HepG2 (cell line): ENCODE data around the gene ERC1. TPM values are rescaled to one million over a fixed set of nuclear protein-coding genes. Genes with fewer than 3 reads are reported as not detected.

Experiments
- ATAC-seq: fragments of 200-7000 bp; cut with Tn5 transposase; 3 replicates; pipeline ENCODE4 v1.9.1; 2020; ENCODE audit warnings: mild to moderate bottlenecking, moderate library complexity
- BruUV-seq: library from RNA; stranded (reverse); fragments of 400-500 nt; replicated peaks from 2 replicates; lab custom pipeline; 2021; lab: Mats Ljungman, UMichigan
- CTCF ChIA-PET: fragments of 300-600 bp; formaldehyde crosslinking; extraction: SDS; loops from one replicate; lab custom pipeline; 2021; ENCODE audit warnings: low total read pairs, inconsistent platforms, low intra/inter-chr PET ratio; lab: Yijun Ruan, JAX
- POLR2A ChIA-PET: fragments of 350-600 bp; sonication (Branson Sonifier 250); formaldehyde crosslinking; loops from one replicate; lab custom pipeline; 2020; ENCODE audit warnings: antibody characterized with exemption, inconsistent platforms; lab: Yijun Ruan, JAX
- DNase-seq: peaks from one replicate; pipeline ENCODE4 v3.0.0-alpha.2; 2015; ENCODE audit warnings: low spot score
- FAIRE-seq: peaks from 3 replicates; lab custom pipeline; 2011; peaks lifted over from hg19 to GRCh38; lab: Jason Lieb, UNC
- H2AFZ ChIP-seq: one replicate; pipeline ENCODE4 v1.6.1; 2011; ENCODE audit warnings: low read length, inconsistent platforms
- H3K27ac ChIP-seq: fragments of 300-600 bp; 3 replicates; pipeline ENCODE4 v1.8.0; 2011; ENCODE audit warnings: mixed run types, mild to moderate bottlenecking, mixed read lengths, low read length, inconsistent platforms; ENCODE audit not compliant: insufficient read depth; ENCODE audit errors: extremely low read length
- H3K27me3 ChIP-seq, 2 experiments: fragments of 200-600 bp in 1 of 2; 2 replicates in 1 of 2; 3 replicates in 1 of 2; pipeline versions ENCODE4 v1.6.0 to v1.8.0; 2011; ENCODE audit warnings: low read length in 2 of 2, mild to moderate bottlenecking in 2 of 2, moderate library complexity in 2 of 2, inconsistent platforms in 1 of 2; ENCODE audit not compliant: insufficient read depth in 2 of 2, control insufficient read depth in 1 of 2
- H3K36me3 ChIP-seq, 2 experiments: fragments of 200-600 bp in 1 of 2; replicated peaks in 1 of 2; 2 replicates in 1 of 2; 3 replicates in 1 of 2; pipeline versions ENCODE4 v1.5.1 to v1.8.0; 2011; ENCODE audit warnings: low read length in 2 of 2, inconsistent platforms in 1 of 2; ENCODE audit not compliant: insufficient read depth in 2 of 2, control insufficient read depth in 1 of 2
- H3K4me1 ChIP-seq: 2 replicates; pipeline ENCODE4 v1.5.1; 2012; ENCODE audit warnings: low read length, inconsistent platforms; ENCODE audit not compliant: insufficient read depth
- H3K4me2 ChIP-seq: 2 replicates; pipeline ENCODE4 v1.6.0; 2011; ENCODE audit warnings: low read depth, low read length, inconsistent platforms
- H3K4me3 ChIP-seq, 3 experiments: fragments of 200-600 bp in 1 of 3; sonication (generic), shearing (Covaris generic) in 1 of 3; replicated peaks in 1 of 3; 2 replicates each; pipeline ENCODE4 v1.5.1; 2011 to 2016; ENCODE audit warnings: low read length in 3 of 3, inconsistent platforms in 2 of 3, low read depth in 2 of 3, mild to moderate bottlenecking in 2 of 3, control low read depth in 1 of 3, mixed read lengths in 1 of 3; ENCODE audit not compliant: insufficient read depth in 1 of 3
- H3K79me2 ChIP-seq: one replicate; pipeline ENCODE4 v1.6.1; 2011; ENCODE audit warnings: low read length, inconsistent platforms; ENCODE audit not compliant: insufficient read depth
- H3K9ac ChIP-seq: 2 replicates; pipeline ENCODE4 v1.6.0; 2011; ENCODE audit warnings: mild to moderate bottlenecking, low read depth, low read length, inconsistent platforms; ENCODE audit not compliant: insufficient read depth
- H3K9me3 ChIP-seq: 2 replicates; pipeline ENCODE4 v1.5.1; 2012; ENCODE audit warnings: mild to moderate bottlenecking, low read length
- H4K20me1 ChIP-seq: 2 replicates; pipeline ENCODE4 v1.6.0; 2011; ENCODE audit warnings: inconsistent platforms, mild to moderate bottlenecking, low read length, moderate library complexity; ENCODE audit not compliant: insufficient read depth
- AKNA ChIP-seq: sonication (generic); formaldehyde crosslinking; IDR thresholded peaks from 2 replicates; pipeline ENCODE4 v1.4.0; 2020; ENCODE audit warnings: missing genetic modification reagents, borderline replicate concordance
- CREB1 ChIP-seq, 2 experiments: fragments of 450-650 bp in 1 of 2; IDR thresholded peaks; 2 replicates each; pipeline ENCODE4 v1.6.1; 2016 to 2017; ENCODE audit warnings: control low read depth in 1 of 2, mild to moderate bottlenecking in 1 of 2, missing compliant biosample characterization in 1 of 2, missing genetic modification characterization in 1 of 2
- KLF15 ChIP-seq: sonication (generic); formaldehyde crosslinking; IDR thresholded peaks from 2 replicates; pipeline ENCODE4 v1.8.1; 2023; ENCODE audit warnings: borderline replicate concordance, mild to moderate bottlenecking, inconsistent platforms, missing genetic modification reagents, mixed read lengths
- MYNN ChIP-seq: sonication (generic); formaldehyde crosslinking; IDR thresholded peaks from 2 replicates; pipeline ENCODE4 v1.4.0; 2020; ENCODE audit warnings: mild to moderate bottlenecking, low read depth, missing genetic modification reagents
- PHF8 ChIP-seq: sonication (generic); formaldehyde crosslinking; IDR thresholded peaks from 2 replicates; pipeline ENCODE4 v1.5.0; 2020; ENCODE audit warnings: missing genetic modification reagents
- RAD21 ChIP-seq: fragments of 450-650 bp; formaldehyde crosslinking; IDR thresholded peaks from 2 replicates; pipeline ENCODE4 v1.5.0; 2020; ENCODE audit warnings: mild to moderate bottlenecking
- RBM39 ChIP-seq: fragments of 200-400 bp; formaldehyde crosslinking; IDR thresholded peaks from one replicate; pipeline ENCODE4 v1.6.1; 2018; ENCODE audit warnings: antibody characterized with exemption, mild to moderate bottlenecking, low read depth, low read length; ENCODE audit not compliant: poor library complexity, severe bottlenecking
- TAF15 ChIP-seq: fragments of 200-400 bp; formaldehyde crosslinking; IDR thresholded peaks from one replicate; pipeline ENCODE4 v1.6.1; 2018; ENCODE audit warnings: mild to moderate bottlenecking, low read depth, low read length; ENCODE audit not compliant: poor library complexity, severe bottlenecking
- TOE1 ChIP-seq: sonication (generic); formaldehyde crosslinking; IDR thresholded peaks from 2 replicates; pipeline ENCODE4 v1.4.0; 2020; ENCODE audit warnings: mild to moderate bottlenecking, missing genetic modification reagents
- ZBTB1 ChIP-seq: sonication (generic); formaldehyde crosslinking; IDR thresholded peaks from 2 replicates; pipeline ENCODE4 v1.4.0; 2020; ENCODE audit warnings: missing genetic modification reagents, borderline replicate concordance
- ZNF260 ChIP-seq: sonication (generic); formaldehyde crosslinking; IDR thresholded peaks from 2 replicates; pipeline ENCODE4 v1.4.0; 2020; ENCODE audit warnings: missing genetic modification reagents, low read depth, mild to moderate bottlenecking, borderline replicate concordance
- ZNF691 ChIP-seq: sonication (generic); formaldehyde crosslinking; IDR thresholded peaks from 2 replicates; pipeline ENCODE4 v1.4.0; 2020; ENCODE audit warnings: missing genetic modification reagents, low read depth, mild to moderate bottlenecking, borderline replicate concordance
- ZNF891 ChIP-seq: sonication (generic); formaldehyde crosslinking; IDR thresholded peaks from 2 replicates; pipeline ENCODE4 v1.5.0; 2020; ENCODE audit warnings: mild to moderate bottlenecking, missing genetic modification reagents
- WGBS: methylation state at CpG from one replicate; pipeline ENCODE4 v1.1.6; 2017; ENCODE audit warnings: low lambda C conversion rate; 5-methylcytosine and 5-hydroxymethylcytosine counted together
- in situ Hi-C: cut with HindIII; loops from 2 replicates; pipeline ENCODE4 v1.10.0; 2017; ENCODE audit warnings: low pct_unique_long_range_greater_than_20kb; ENCODE audit not compliant: extremely low pct_ligation_motif_present
- intact Hi-C: fragments of 100-400 bp; cut with micrococcal nuclease; formaldehyde crosslinking; loops from one replicate; pipeline ENCODE4 v1.10.0; 2022; ENCODE audit not compliant: unreplicated experiment
- polyA plus RNA-seq, 8 experiments: library from polyadenylated mRNA; depleted of rRNA in 3 of 8; stranded (reverse) in 7 of 8; unstranded in 1 of 8; fragments of >200 nt; fragmentation: Illumina TruSeq in 4 of 8; extraction: Trizol in 4 of 8; gene quantifications; 2 replicates each; pipeline versions ENCODE4 v1.2.1 to v1.2.3, GENCODE V29; 2011 to 2016; ENCODE audit warnings: low read depth in 4 of 8, missing spikeins in 1 of 8, mixed read lengths in 1 of 8; ENCODE audit not compliant: insufficient read depth in 1 of 8
- total RNA-seq, 5 experiments: library from RNA; depleted of rRNA; stranded (reverse); fragments of >200 nt; fragmentation: Illumina TruSeq; extraction: Trizol; gene quantifications; 2 replicates each; pipeline ENCODE4 v1.2.3, GENCODE V29; 2016; ENCODE audit warnings: low read depth in 1 of 5

Gene ERC1
- total and polyA plus RNA-seq, 2 of the 13 experiments (the other 11 are each of a cell fraction or from before 2014, with no cell fraction given): 6.1 to 12.4 TPM

- TF ChIP-seq RBM39 (no peak), MYNN (CRISPR knock-in tag) (no peak), RAD21 (CRISPR knock-in tag) (no peak)
Observed at GRCh38 chr12:1216560-1216959, 225.5 kb downstream of the ERC1 start (continued).

DNA sequence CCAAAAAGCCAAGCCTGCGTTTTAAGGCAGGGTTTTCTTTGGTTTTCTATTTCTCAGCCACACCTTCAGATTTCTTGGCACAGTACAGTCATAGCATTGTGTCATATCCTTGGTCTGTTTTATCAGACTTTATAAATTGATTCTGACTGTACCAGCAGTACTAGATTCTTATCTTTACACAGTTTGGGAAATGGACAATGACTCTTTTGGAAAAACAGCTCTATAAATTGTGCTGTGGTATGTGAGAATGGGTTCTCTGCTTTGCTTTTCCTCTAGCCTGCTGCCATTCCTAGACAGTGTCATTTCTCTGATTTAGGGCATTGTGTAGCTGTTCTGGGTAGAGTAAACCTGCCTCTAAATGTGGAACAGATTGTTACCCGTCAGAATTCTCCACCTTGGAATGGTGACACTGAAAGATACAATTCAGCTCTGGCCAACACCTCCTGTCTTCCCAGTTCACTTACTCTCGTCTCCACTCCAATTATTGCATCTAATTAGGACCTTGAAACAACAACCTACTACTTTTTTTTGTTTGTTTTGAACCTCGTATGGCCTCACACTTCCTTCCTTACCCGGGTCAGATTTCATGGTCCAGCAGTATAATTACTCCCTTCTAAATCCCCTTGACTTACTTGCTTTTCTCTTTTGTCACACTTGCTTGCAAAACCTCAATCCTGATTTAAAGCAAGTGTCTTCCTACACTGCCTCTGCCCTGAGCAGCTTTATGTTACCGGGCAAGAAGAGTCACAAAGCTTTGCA lies 226.3 kb downstream of the ERC1 start:
- Histone ChIP-seq H3K4me3 (no peak overlapping the region), H2AFZ (no peak overlapping the region), H3K4me2 (no peak overlapping the region), H4K20me1 (no peaks in the 10 kb centered on the region), H3K9ac (no peak overlapping the region), H3K9me3 (no peaks in the 10 kb centered on the region), H3K27ac (no peak overlapping the region), H3K27me3 (no peaks in the 10 kb centered on the region), H3K79me2 (no peaks in the 10 kb centered on the region), H3K4me1 (peaks cover 12% of the 10 kb centered on the region), H3K36me3 (no peaks in the 10 kb centered on the region)
- CTCF ChIA-PET: no interaction called here
- FAIRE-seq (no peak), DNase-seq (no peak), ATAC-seq (no peak)
- in situ Hi-C loops (no loop called here), intact Hi-C loops (no loop called here)
- POLR2A ChIA-PET: no interaction called here
- WGBS: 83% methylated on average over 6 of the region's 6 CpGs
- TF ChIP-seq AKNA (no peak), ZNF691 (CRISPR knock-in tag) (no peak), CREB1 (IDR thresholded peaks at IDR 0.05) (no peak), CREB1 (CRISPR knock-in tag; IDR thresholded peaks at IDR 0.05) (no peak), ZNF260 (no peak), TAF15 (no peak), PHF8 (CRISPR knock-in tag) (no peak), ZNF891 (CRISPR knock-in tag) (no peak), KLF15 (CRISPR knock-in tag) (no peak), RAD21 (CRISPR knock-in tag) (no peak), ZBTB1 (no peak), TOE1 (no peak)
- no TSS peak for BruUV-seq
